ENCODE measurements around the gene PPP1R12C.
A peak's percentile ranks its signal among the peaks of the same experiment; 100 is the strongest.
"Not testable (repeated sequence)": the region's sequence is repeated elsewhere in the genome, so short reads cannot be mapped to it uniquely, and the experiment has no call there.

PPP1R12C gene

GRCh38 chr19:55116859-55117662, at the start of gene PPP1R12C:
Gene PPP1R12C, minus strand, starts transcription at chr19:55117637. Its CDS starts 94 bp downstream, at chr19:55117543.
- TF ChIP-seq GATA1 (IDR thresholded peaks at IDR 0.05; ENCODE audit: low read depth, low read length), result no peak
- TF ChIP-seq POLR2A (IDR thresholded peaks at IDR 0.05; ENCODE audit: low read length), result no peak
- peak; percentile 76 to 81 for DNase-seq

- DNase-seq, result peak; percentile 97 to 98
- TF ChIP-seq POLR2A (IDR thresholded peaks at IDR 0.05; ENCODE audit: low read length), result no peak
- no peak for TF ChIP-seq GATA1 (IDR thresholded peaks at IDR 0.05; ENCODE audit: low read depth, low read length)
These were observed 49.3 kb upstream of the PPP1R12C start, which contains the start of gene DNAAF3 for GRCh38 chr19:55166530-55167268. Gene DNAAF3, minus strand, starts transcription at chr19:55166613. Its CDS starts 200 bp downstream, at chr19:55166413.

GRCh38 chr19:55165952-55166529, 48.6 kb upstream of the PPP1R12C start:
- DNase-seq, result peak; percentile 85

GRCh38 chr19:55161571-55162322, 44.3 kb upstream of the PPP1R12C start:
- no peak for TF ChIP-seq POLR2A (IDR thresholded peaks at IDR 0.05; ENCODE audit: low read length)
- TF ChIP-seq GATA1 (IDR thresholded peaks at IDR 0.05; ENCODE audit: low read depth, low read length), result no peak
- no peak for DNase-seq

More at GRCh38 chr19:55165952-55166529, 48.6 kb upstream of the PPP1R12C start:
- TF ChIP-seq GATA1 (IDR thresholded peaks at IDR 0.05; ENCODE audit: low read depth, low read length), result no peak
- TF ChIP-seq POLR2A (IDR thresholded peaks at IDR 0.05; ENCODE audit: low read length), result no peak

- no peak for TF ChIP-seq GATA1 (IDR thresholded peaks at IDR 0.05; ENCODE audit: low read depth, low read length)
- no peak for TF ChIP-seq POLR2A (IDR thresholded peaks at IDR 0.05; ENCODE audit: low read length)
- no peak for DNase-seq
These were observed 43.5 kb upstream of the PPP1R12C start for GRCh38 chr19:55160986-55161365.

- TF ChIP-seq GATA1 (IDR thresholded peaks at IDR 0.05; ENCODE audit: low read depth, low read length) (no peak), POLR2A (IDR thresholded peaks at IDR 0.05; ENCODE audit: low read length) (no peak)
- peak; percentile 92 to 97 for DNase-seq
These were observed 42.9 kb upstream of the PPP1R12C start for GRCh38 chr19:55160128-55160985.

GRCh38 chr19:55158848-55159749, 41.7 kb upstream of the PPP1R12C start:
- TF ChIP-seq POLR2A (IDR thresholded peaks at IDR 0.05; ENCODE audit: low read length) (no peak), GATA1 (IDR thresholded peaks at IDR 0.05; ENCODE audit: low read depth, low read length) (peak; percentile 39)
- peak; percentile 94 to 97 for DNase-seq

- no peak for TF ChIP-seq POLR2A (IDR thresholded peaks at IDR 0.05; ENCODE audit: low read length)
- no peak for TF ChIP-seq GATA1 (IDR thresholded peaks at IDR 0.05; ENCODE audit: low read depth, low read length)
These were observed 41.0 kb upstream of the PPP1R12C start for GRCh38 chr19:55158423-55158822.

GRCh38 chr19:55157064-55157908, 39.8 kb upstream of the PPP1R12C start, which contains the start of gene TNNI3:
Gene TNNI3, minus strand, starts transcription at chr19:55157732. Its CDS starts 143 bp downstream, at chr19:55157589.
- TF ChIP-seq POLR2A (IDR thresholded peaks at IDR 0.05; ENCODE audit: low read length) (no peak), GATA1 (IDR thresholded peaks at IDR 0.05; ENCODE audit: low read depth, low read length) (no peak)
- peak; percentile 24 to 67 for DNase-seq

More at GRCh38 chr19:55158423-55158822, 41.0 kb upstream of the PPP1R12C start:
- no peak for DNase-seq

GRCh38 chr19:55156202-55157063, 39.0 kb upstream of the PPP1R12C start:
- peak; percentile 45 to 76 for DNase-seq

GRCh38 chr19:55155784-55156183, 38.3 kb upstream of the PPP1R12C start:
- not testable (repeated sequence) for DNase-seq

More at GRCh38 chr19:55156202-55157063, 39.0 kb upstream of the PPP1R12C start:
- no peak for TF ChIP-seq POLR2A (IDR thresholded peaks at IDR 0.05; ENCODE audit: low read length)
- TF ChIP-seq GATA1 (IDR thresholded peaks at IDR 0.05; ENCODE audit: low read depth, low read length), result no peak
